ENCODE results near the gene RRP8. TPM values are rescaled to one million over a fixed set of nuclear protein-coding genes. Genes with fewer than 3 reads are reported as not detected.
A peak's percentile ranks its signal among the peaks of the same experiment; 100 is the strongest.

Gene RRP8
- total RNA-seq, 4 donors from 2014 or later, result 13.9 to 34.1 (median 18.2) TPM

GRCh38 chr11:6604790-6605189 lies 1.4 kb upstream of the RRP8 start:
- Histone ChIP-seq H3K27ac (peak overlapping the region; percentile 88 to 99 (median 96)), H3K27me3 (no peaks in the 10 kb centered on the region), H3K4me3 (peak overlapping the region; percentile 71 to 92 (median 88)), H3K4me1 (peaks cover 0 to 83% (median 44%) of the 10 kb centered on the region in 4 donors), H3K9me3 (no peaks in the 10 kb centered on the region), H3K36me3 (peaks cover 11 to 40% (median 27%) of the 10 kb centered on the region in 3 donors)
- TF ChIP-seq CTCF (IDR thresholded peaks at IDR 0.05) (no peak), POLR2A (IDR thresholded peaks at IDR 0.05) (no peak), EP300 (IDR thresholded peaks at IDR 0.05) (no peak)
- peak in 1 of 2 donors; percentile 2 for DNase-seq (ENCODE audit: low spot score in 2 of 2)
- 2 to 7% methylated on average over 3 of the region's 3 CpGs for WGBS, 2 donors

- Histone ChIP-seq H3K4me3 (peak overlapping the region; percentile 71 to 92 (median 88)), H3K27ac (peak overlapping the region; percentile 88 to 99 (median 96)), H3K9me3 (no peaks in the 10 kb centered on the region), H3K27me3 (no peaks in the 10 kb centered on the region), H3K4me1 (peaks cover 0 to 80% (median 44%) of the 10 kb centered on the region in 4 donors), H3K36me3 (peaks cover 8 to 40% (median 21%) of the 10 kb centered on the region in 3 donors)
- no peak for TF ChIP-seq POLR2A (IDR thresholded peaks at IDR 0.05)
- TF ChIP-seq EP300 (IDR thresholded peaks at IDR 0.05), result peak in 1 of 2 donors; percentile 6
- peak in 2 of 5 experiments; percentile 13 to 27 for TF ChIP-seq CTCF (IDR thresholded peaks at IDR 0.05)
- WGBS, 2 donors, result 0% methylated on average over 20 of the region's 20 CpGs
- DNase-seq (ENCODE audit: low spot score in 2 of 2), result peak; percentile 38 to 54
Measured at GRCh38 chr11:6604081-6604626, 738 bp upstream of the RRP8 start.

GRCh38 chr11:6602096-6602940 lies 1.1 kb downstream of the RRP8 start:
- peak overlapping the region; percentile 88 to 99 (median 96) for H3K27ac ChIP-seq

GRCh38 chr11:6601041-6601461 lies 2.4 kb downstream of the RRP8 start:
- peaks cover 0 to 69% (median 31%) of the 10 kb centered on the region in 4 donors for H3K4me1 ChIP-seq
- H3K27me3 ChIP-seq, result no peaks in the 10 kb centered on the region
- H3K36me3 ChIP-seq, result peaks cover 4 to 54% (median 10%) of the 10 kb centered on the region in 3 donors
- 95 to 96% methylated on average over 13 of the region's 13 CpGs for WGBS, 2 donors
- H3K27ac ChIP-seq, result no peak overlapping the region
- H3K9me3 ChIP-seq, result no peaks in the 10 kb centered on the region
- DNase-seq (ENCODE audit: low spot score in 2 of 2), result no peak
- TF ChIP-seq POLR2A (IDR thresholded peaks at IDR 0.05) (no peak), EP300 (IDR thresholded peaks at IDR 0.05) (no peak), CTCF (IDR thresholded peaks at IDR 0.05) (no peak)
- no peak overlapping the region for H3K4me3 ChIP-seq

More at GRCh38 chr11:6602096-6602940, 1.1 kb downstream of the RRP8 start:
- WGBS, 2 donors, result 49 to 61% methylated on average over 7 of the region's 7 CpGs
- DNase-seq (ENCODE audit: low spot score in 2 of 2), result peak in 1 of 2 donors; percentile 3
- H3K27me3 ChIP-seq, result no peaks in the 10 kb centered on the region
- no peaks in the 10 kb centered on the region for H3K9me3 ChIP-seq
- peaks cover 4 to 42% (median 10%) of the 10 kb centered on the region in 3 donors for H3K36me3 ChIP-seq
- peaks cover 0 to 69% (median 37%) of the 10 kb centered on the region in 4 donors for H3K4me1 ChIP-seq
- peak overlapping the region; percentile 71 to 92 (median 88) for H3K4me3 ChIP-seq
- TF ChIP-seq EP300 (IDR thresholded peaks at IDR 0.05) (no peak), POLR2A (IDR thresholded peaks at IDR 0.05) (no peak), CTCF (IDR thresholded peaks at IDR 0.05) (no peak)

Measured in tibial nerve (tissue), 4 donors.